Putamen (tissue), 1 donor: ENCODE results near the gene NRCAM.
A peak's percentile ranks its signal among the peaks of the same experiment; 100 is the strongest.

Source experiments
- DNase-seq: peaks from one replicate; pipeline ENCODE4 v3.0.0-alpha.2; 2016; ENCODE audit warnings: low spot score

The NRCAM gene

GRCh38 chr7:108424013-108424412 lies 32.2 kb downstream of the NRCAM start:
- no peak for DNase-seq

GRCh38 chr7:108423089-108423989 lies 32.9 kb downstream of the NRCAM start:
- no peak for DNase-seq

- no peak for DNase-seq
Observed at GRCh38 chr7:108421720-108422331, 34.4 kb downstream of the NRCAM start.

GRCh38 chr7:108419961-108420908 lies 36.0 kb downstream of the NRCAM start:
- DNase-seq, result no peak

- DNase-seq, result no peak
Observed at GRCh38 chr7:108418946-108419345, 37.3 kb downstream of the NRCAM start.

- DNase-seq, result no peak
Observed at GRCh38 chr7:108417926-108418325, 38.3 kb downstream of the NRCAM start.

GRCh38 chr7:108417144-108417543 lies 39.1 kb downstream of the NRCAM start:
- DNase-seq, result no peak

- peak; percentile 58 for DNase-seq
Observed at GRCh38 chr7:108415821-108416536, 40.3 kb downstream of the NRCAM start.

- no peak for DNase-seq
Observed at GRCh38 chr7:108415084-108415483, 41.2 kb downstream of the NRCAM start.

- no peak for DNase-seq
Observed at GRCh38 chr7:108413782-108414492, 42.3 kb downstream of the NRCAM start.

- DNase-seq, result no peak
Observed at GRCh38 chr7:108413337-108413736, 42.9 kb downstream of the NRCAM start.

- no peak for DNase-seq
Observed at GRCh38 chr7:108409146-108409545, 47.1 kb downstream of the NRCAM start.

GRCh38 chr7:108408296-108408991 lies 47.8 kb downstream of the NRCAM start:
- DNase-seq, result peak; percentile 39

- no peak for DNase-seq
Observed at GRCh38 chr7:108407676-108408075, 48.6 kb downstream of the NRCAM start.

GRCh38 chr7:108406222-108406890 lies 49.9 kb downstream of the NRCAM start:
- no peak for DNase-seq

- DNase-seq, result no peak
Observed at GRCh38 chr7:108404509-108405420, 51.5 kb downstream of the NRCAM start.

GRCh38 chr7:108403597-108404217 lies 52.5 kb downstream of the NRCAM start:
- no peak for DNase-seq

GRCh38 chr7:108402865-108403264 lies 53.4 kb downstream of the NRCAM start:
- DNase-seq, result no peak
